Tibial nerve (tissue), 4 donors: ENCODE data around the gene BCOR. TPM values are rescaled to one million over a fixed set of nuclear protein-coding genes. Genes with fewer than 3 reads are reported as not detected.

Experiments used
- DNase-seq, 2 donors: peaks; one replicate each; pipeline ENCODE4 v3.0.0-alpha.2; 2019; ENCODE audit warnings: low spot score in 2 of 2
- H3K27ac ChIP-seq, 4 donors: fragments of 200-600 bp; sonication (generic) in 3 of 4; one replicate each; pipeline ENCODE4 v1.5.1; 2017 to 2019; ENCODE audit warnings: mild to moderate bottlenecking in 1 of 4
- H3K27me3 ChIP-seq, 2 donors: fragments of 200-600 bp; sonication (generic) in 1 of 2; one replicate each; pipeline versions ENCODE4 v1.5.1 to v1.6.0; 2017 to 2019
- H3K36me3 ChIP-seq, 3 donors: fragments of 200-600 bp; sonication (generic); one replicate each; pipeline ENCODE4 v1.5.1; 2018 to 2019
- H3K4me1 ChIP-seq, 4 donors: fragments of 200-600 bp; sonication (generic) in 3 of 4; one replicate each; pipeline ENCODE4 v1.5.1; 2017 to 2019
- H3K4me3 ChIP-seq, 4 donors: fragments of 200-600 bp; sonication (generic) in 3 of 4; one replicate each; pipeline ENCODE4 v1.5.1; 2017 to 2019; ENCODE audit warnings: mild to moderate bottlenecking in 1 of 4, moderate library complexity in 1 of 4
- H3K9me3 ChIP-seq, 4 donors: fragments of 200-600 bp; sonication (generic) in 3 of 4; one replicate each; pipeline ENCODE4 v1.5.1; 2017 to 2019
- CTCF ChIP-seq, 5 experiments: fragments of 200-600 bp in 3 of 5; fragments of 450-650 bp in 2 of 5; sonication (generic) in 3 of 5; IDR thresholded peaks; one replicate each; pipeline ENCODE4 v1.5.1; 2016 to 2019; ENCODE audit warnings: antibody characterized with exemption in 5 of 5, mild to moderate bottlenecking in 3 of 5, moderate library complexity in 2 of 5
- EP300 ChIP-seq, 2 donors: sonication (generic); formaldehyde crosslinking; IDR thresholded peaks; one replicate each; pipeline ENCODE4 v1.6.1; 2017; ENCODE audit warnings: antibody characterized with exemption in 2 of 2, mild to moderate bottlenecking in 1 of 2
- POLR2A ChIP-seq, 2 donors: fragments of 450-650 bp; IDR thresholded peaks; one replicate each; pipeline ENCODE4 v1.6.1; 2017; ENCODE audit warnings: antibody characterized with exemption in 2 of 2, mild to moderate bottlenecking in 2 of 2, moderate library complexity in 2 of 2
- WGBS, 2 donors: methylation state at CpG; one replicate each; pipeline ENCODE4 v1.1.5; 2018; 5-methylcytosine and 5-hydroxymethylcytosine counted together
- total RNA-seq, 4 donors: library from RNA; depleted of rRNA; stranded (reverse); fragments of >200 nt; gene quantifications; one replicate each; pipeline ENCODE4 v1.1.0, GENCODE V29; 2016

The BCOR gene
- total RNA-seq, 4 donors from 2014 or later, result 16.2 to 34.7 (median 23.7) TPM

GRCh38 chrX:40081679-40082068 is 16.1 kb downstream of the BCOR start:
- DNase-seq, result no peak
- peaks cover 0 to 24% of the 10 kb centered on the region in 2 donors for H3K27me3 ChIP-seq
- no peaks in the 10 kb centered on the region for H3K36me3 ChIP-seq
- no peaks in the 10 kb centered on the region for H3K9me3 ChIP-seq
- H3K4me3 ChIP-seq, result no peak overlapping the region
- no peak for TF ChIP-seq EP300 (IDR thresholded peaks at IDR 0.05)
- TF ChIP-seq POLR2A (IDR thresholded peaks at IDR 0.05), result no peak
- TF ChIP-seq CTCF (IDR thresholded peaks at IDR 0.05), result no peak
- 49 to 63% methylated on average over 2 to 4 of the region's 4 CpGs for WGBS, 2 donors
- H3K27ac ChIP-seq, result no peak overlapping the region
- peaks cover 0 to 65% (median 26%) of the 10 kb centered on the region in 4 donors for H3K4me1 ChIP-seq

- Histone ChIP-seq H3K36me3 (no peaks in the 10 kb centered on the region), H3K4me3 (no peak overlapping the region), H3K4me1 (peaks cover 0 to 62% (median 26%) of the 10 kb centered on the region in 4 donors), H3K9me3 (no peaks in the 10 kb centered on the region), H3K27ac (no peak overlapping the region), H3K27me3 (peaks cover 0 to 24% of the 10 kb centered on the region in 2 donors)
- DNase-seq, result no peak
- no peak for TF ChIP-seq EP300 (IDR thresholded peaks at IDR 0.05)
- TF ChIP-seq POLR2A (IDR thresholded peaks at IDR 0.05), result no peak
- TF ChIP-seq CTCF (IDR thresholded peaks at IDR 0.05), result no peak
- WGBS, 2 donors, result 51 to 68% methylated on average over 15 to 16 of the region's 16 CpGs
These were observed 16.7 kb downstream of the BCOR start for GRCh38 chrX:40080894-40081678.

DNA sequence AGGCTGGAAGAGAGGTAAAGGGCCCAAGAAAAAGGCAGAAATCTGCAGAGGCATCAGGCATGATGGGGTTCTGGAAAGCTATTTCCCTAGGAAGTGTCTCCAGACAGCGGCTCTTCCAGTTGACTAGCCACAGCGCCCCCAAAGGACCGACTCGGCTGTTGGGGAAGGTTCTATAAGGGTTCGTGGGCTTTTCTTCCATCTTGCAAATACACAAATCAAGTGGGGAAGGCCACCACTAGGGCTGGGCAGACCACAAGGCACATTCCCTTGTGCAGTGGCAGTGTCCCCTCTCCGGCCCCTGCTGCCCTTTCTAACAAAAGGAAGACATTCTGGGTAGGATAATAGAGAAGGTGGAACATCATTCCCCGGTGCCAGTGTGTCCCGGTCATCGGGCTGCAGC is 18.2 kb downstream of the BCOR start:
- Histone ChIP-seq H3K4me1 (peaks cover 0 to 47% (median 15%) of the 10 kb centered on the region in 4 donors), H3K9me3 (no peaks in the 10 kb centered on the region), H3K36me3 (peaks cover 0 to 15% (median 0%) of the 10 kb centered on the region in 3 donors), H3K4me3 (no peak overlapping the region), H3K27me3 (peaks cover 0 to 19% of the 10 kb centered on the region in 2 donors), H3K27ac (no peak overlapping the region)
- TF ChIP-seq CTCF (IDR thresholded peaks at IDR 0.05) (no peak), EP300 (IDR thresholded peaks at IDR 0.05) (no peak), POLR2A (IDR thresholded peaks at IDR 0.05) (no peak)
- no peak for DNase-seq
- WGBS, 2 donors, result 64 to 76% methylated on average over 9 of the region's 9 CpGs

- WGBS, 2 donors, result 55 to 59% methylated on average over 17 to 24 of the region's 24 CpGs
- Histone ChIP-seq H3K9me3 (no peaks in the 10 kb centered on the region), H3K27ac (no peak overlapping the region), H3K36me3 (peaks cover 0 to 24% (median 0%) of the 10 kb centered on the region in 3 donors), H3K4me1 (peaks cover 0 to 38% (median 8%) of the 10 kb centered on the region in 4 donors), H3K4me3 (no peak overlapping the region), H3K27me3 (peaks cover 0 to 10% of the 10 kb centered on the region in 2 donors)
- no peak for DNase-seq
- TF ChIP-seq EP300 (IDR thresholded peaks at IDR 0.05) (no peak), POLR2A (IDR thresholded peaks at IDR 0.05) (no peak), CTCF (IDR thresholded peaks at IDR 0.05) (no peak)
These were observed 19.1 kb downstream of the BCOR start for GRCh38 chrX:40078489-40079227.

- Histone ChIP-seq H3K4me1 (peaks cover 0 to 30% (median 5%) of the 10 kb centered on the region in 4 donors), H3K27ac (no peak overlapping the region), H3K27me3 (peaks cover 0 to 2% of the 10 kb centered on the region in 2 donors), H3K4me3 (no peak overlapping the region), H3K36me3 (peaks cover 0 to 31% (median 0%) of the 10 kb centered on the region in 3 donors), H3K9me3 (no peaks in the 10 kb centered on the region)
- no peak for DNase-seq
- TF ChIP-seq POLR2A (IDR thresholded peaks at IDR 0.05), result no peak
- TF ChIP-seq EP300 (IDR thresholded peaks at IDR 0.05), result no peak
- TF ChIP-seq CTCF (IDR thresholded peaks at IDR 0.05), result no peak
- WGBS, 2 donors, result 72 to 79% methylated on average over 4 to 7 of the region's 7 CpGs
These were observed 19.9 kb downstream of the BCOR start for GRCh38 chrX:40077906-40078305.
